CD14-positive monocyte (primary cell): ENCODE measurements around the gene CYB5A. TPM values are rescaled to one million over a fixed set of nuclear protein-coding genes. Genes with fewer than 3 reads are reported as not detected.

Experiments
- DNase-seq, 3 donors: peaks; one replicate each; pipeline ENCODE4 v3.0.0-alpha.2; 2011 to 2022
- H2AFZ ChIP-seq: 2 replicates; pipeline ENCODE4 v1.6.0; 2012; ENCODE audit warnings: mild to moderate bottlenecking, low read depth, low read length, inconsistent platforms; ENCODE audit not compliant: insufficient read depth, poor library complexity, severe bottlenecking
- H3K27ac ChIP-seq, 2 donors: 1 replicate in 1 of 2; 2 replicates in 1 of 2; pipeline ENCODE4 v1.5.1; 2012 to 2013; ENCODE audit warnings: low read length in 2 of 2, control low read depth in 1 of 2, inconsistent platforms in 1 of 2, low read depth in 1 of 2, mild to moderate bottlenecking in 1 of 2
- H3K27me3 ChIP-seq, 2 donors: one replicate each; pipeline versions ENCODE4 v1.6.0 to v1.6.1; 2011 to 2013; ENCODE audit warnings: low read length in 2 of 2; ENCODE audit not compliant: control insufficient read depth in 2 of 2, insufficient read depth in 2 of 2
- H3K36me3 ChIP-seq, 2 donors: replicated peaks in 1 of 2; 1 replicate in 1 of 2; 2 replicates in 1 of 2; pipeline versions ENCODE4 v1.5.1 to v1.6.1; 2012 to 2013; ENCODE audit warnings: low read length in 2 of 2, control low read depth in 1 of 2, inconsistent platforms in 1 of 2, mild to moderate bottlenecking in 1 of 2; ENCODE audit not compliant: insufficient read depth in 2 of 2, control insufficient read depth in 1 of 2
- H3K4me1 ChIP-seq, 2 donors: 1 replicate in 1 of 2; 2 replicates in 1 of 2; pipeline versions ENCODE4 v1.5.1 to v1.6.1; 2012 to 2013; ENCODE audit warnings: low read length in 2 of 2, control low read depth in 1 of 2, inconsistent platforms in 1 of 2, mild to moderate bottlenecking in 1 of 2, moderate library complexity in 1 of 2; ENCODE audit not compliant: insufficient read depth in 2 of 2, control insufficient read depth in 1 of 2
- H3K4me2 ChIP-seq: replicated peaks from 2 replicates; pipeline ENCODE3; 2012; ENCODE audit warnings: low read length, moderate library complexity, mild to moderate bottlenecking; ENCODE audit not compliant: poor library complexity, severe bottlenecking; ENCODE audit errors: extremely low read depth
- H3K4me3 ChIP-seq, 3 experiments: fragments of 200-600 bp in 1 of 3; sonication (generic) in 1 of 3; replicated peaks in 1 of 3; 1 replicate in 2 of 3; 2 replicates in 1 of 3; pipeline ENCODE4 v1.5.1; 2011 to 2013; ENCODE audit warnings: low read length in 3 of 3, mild to moderate bottlenecking in 3 of 3, control low read depth in 2 of 3, low read depth in 2 of 3, inconsistent platforms in 1 of 3, moderate library complexity in 1 of 3
- H3K79me2 ChIP-seq: 2 replicates; pipeline ENCODE4 v1.6.0; 2012; ENCODE audit warnings: mild to moderate bottlenecking, control low read depth, inconsistent platforms, low read length, moderate library complexity; ENCODE audit not compliant: insufficient read depth
- H3K9ac ChIP-seq: 2 replicates; pipeline ENCODE4 v1.6.0; 2017; ENCODE audit warnings: low read length, mild to moderate bottlenecking; ENCODE audit not compliant: insufficient read depth, poor library complexity, severe bottlenecking
- H3K9me3 ChIP-seq, 2 donors: replicated peaks in 1 of 2; 1 replicate in 1 of 2; 2 replicates in 1 of 2; pipeline versions ENCODE4 v1.5.1 to v1.6.1; 2012 to 2013; ENCODE audit warnings: low read length in 2 of 2, control low read depth in 1 of 2; ENCODE audit not compliant: control insufficient read depth in 1 of 2, insufficient read depth in 1 of 2
- H4K20me1 ChIP-seq: 2 replicates; pipeline ENCODE4 v1.6.0; 2012; ENCODE audit warnings: mild to moderate bottlenecking, low read length, control low read depth, moderate library complexity; ENCODE audit not compliant: insufficient read depth
- H3K27ac Mint-ChIP-seq, 7 donors: one replicate each; pipeline ENCODE4 v1.8.0; 2020; ENCODE audit warnings: mild to moderate bottlenecking in 7 of 7, mixed read lengths in 7 of 7, moderate library complexity in 6 of 7, inconsistent platforms in 2 of 7
- H3K27me3 Mint-ChIP-seq, 3 donors: one replicate each; pipeline ENCODE4 v1.8.0; 2021 to 2022; ENCODE audit warnings: low read depth in 3 of 3, mild to moderate bottlenecking in 3 of 3, mixed read lengths in 3 of 3, moderate library complexity in 3 of 3, inconsistent platforms in 1 of 3
- H3K36me3 Mint-ChIP-seq, 2 donors: one replicate each; pipeline ENCODE4 v1.8.0; 2020; ENCODE audit warnings: mixed read lengths in 2 of 2, inconsistent platforms in 1 of 2, mild to moderate bottlenecking in 1 of 2
- H3K4me1 Mint-ChIP-seq: one replicate; pipeline ENCODE4 v1.8.0; 2020; ENCODE audit warnings: mild to moderate bottlenecking, mixed read lengths
- H3K4me3 Mint-ChIP-seq, 2 donors: one replicate each; pipeline ENCODE4 v1.8.0; 2020; ENCODE audit warnings: mild to moderate bottlenecking in 2 of 2, mixed read lengths in 2 of 2, moderate library complexity in 1 of 2
- H3K9me3 Mint-ChIP-seq, 7 donors: one replicate each; pipeline ENCODE4 v1.8.0; 2020 to 2022; ENCODE audit warnings: mixed read lengths in 7 of 7, mild to moderate bottlenecking in 6 of 7, moderate library complexity in 6 of 7, inconsistent platforms in 2 of 7
- WGBS: methylation state at CpG from one replicate; pipeline ENCODE4 v1.1.5; 2013; ENCODE audit warnings: missing lambda C conversion rate; ENCODE audit not compliant: insufficient coverage; 5-methylcytosine and 5-hydroxymethylcytosine counted together
- intact Hi-C, 2 donors: fragments of 100-400 bp; cut with micrococcal nuclease; formaldehyde crosslinking; loops; one replicate each; pipeline versions ENCODE4 v1.15.0 to v1.15.1; 2023
- polyA plus RNA-seq, 3 donors: library from polyadenylated mRNA; depleted of rRNA in 1 of 3; unstranded in 2 of 3; stranded (reverse) in 1 of 3; fragments of 300-500 nt in 2 of 3; fragments of >200 nt in 1 of 3; fragmentation: Illumina TruSeq in 2 of 3; gene quantifications; 1 replicate in 2 of 3; 2 replicates in 1 of 3; pipeline ENCODE4 v1.2.3, GENCODE V29; 2012 to 2021
- TF ChIP-seq, protein P1 (sequence below): fragments of 200-600 bp; IDR thresholded peaks from one replicate; pipeline ENCODE4 v1.8.0; 2022; ENCODE audit warnings: antibody characterized with exemption, mild to moderate bottlenecking

The CYB5A gene
- polyA plus RNA-seq, 3 donors: 19.0 to 27.6 (median 22.4) TPM

DNA sequence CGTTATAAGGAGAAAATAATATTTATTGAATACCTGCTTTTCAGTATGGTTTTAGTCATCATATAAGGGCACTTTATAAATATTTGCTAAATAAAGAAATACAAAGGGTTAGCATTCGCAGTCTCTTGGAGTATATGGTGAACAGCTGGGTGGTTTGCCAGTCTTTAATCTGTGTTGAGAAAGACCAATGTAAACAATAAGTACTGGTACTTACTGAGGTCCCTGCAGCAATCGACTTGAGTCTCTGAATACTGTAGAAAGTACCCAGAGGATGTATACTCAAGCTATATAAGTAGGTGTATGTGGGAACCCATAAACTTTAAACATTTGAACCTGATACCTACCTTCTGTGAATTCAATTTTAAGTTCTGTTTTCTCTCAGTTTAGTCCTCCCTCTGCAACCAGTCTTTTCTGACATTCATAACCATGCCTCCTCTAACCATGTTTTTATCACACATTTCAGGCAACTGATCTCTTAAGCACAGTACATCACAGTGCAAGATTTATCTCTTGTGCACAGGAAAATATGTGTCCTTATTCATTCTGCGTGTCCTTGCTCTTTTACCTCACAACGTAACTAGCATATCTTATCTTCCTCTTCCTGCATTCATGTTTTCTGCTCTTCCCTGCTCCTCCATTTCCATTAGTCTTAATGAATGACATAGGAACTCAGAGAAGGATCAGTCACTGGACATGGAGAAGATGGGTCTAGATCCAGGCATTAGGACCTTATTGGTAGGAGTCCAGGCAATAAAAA is 45.6 kb upstream of the CYB5A start:
- Histone ChIP-seq H3K27ac (no peak overlapping the region), H4K20me1 (no peaks in the 10 kb centered on the region), H3K9ac (no peak overlapping the region), H3K4me2 (no peak overlapping the region), H3K79me2 (no peaks in the 10 kb centered on the region), H3K27me3 (peaks cover 2 to 4% of the 10 kb centered on the region in 2 donors), H3K4me3 (no peak overlapping the region), H3K4me1 (peaks cover 10 to 13% of the 10 kb centered on the region in 2 donors), H3K9me3 (peaks cover 6 to 7% of the 10 kb centered on the region in 2 donors), H2AFZ (peak overlapping the region; percentile 22), H3K36me3 (no peaks in the 10 kb centered on the region)
- peaks cover 0 to 2% (median 2%) of the 10 kb centered on the region in 3 donors for H3K27me3 Mint-ChIP-seq
- no peaks in the 10 kb centered on the region for H3K36me3 Mint-ChIP-seq
- H3K9me3 Mint-ChIP-seq: peaks cover 0 to 8% (median 6%) of the 10 kb centered on the region in 7 donors
- TF ChIP-seq, protein P1, sequence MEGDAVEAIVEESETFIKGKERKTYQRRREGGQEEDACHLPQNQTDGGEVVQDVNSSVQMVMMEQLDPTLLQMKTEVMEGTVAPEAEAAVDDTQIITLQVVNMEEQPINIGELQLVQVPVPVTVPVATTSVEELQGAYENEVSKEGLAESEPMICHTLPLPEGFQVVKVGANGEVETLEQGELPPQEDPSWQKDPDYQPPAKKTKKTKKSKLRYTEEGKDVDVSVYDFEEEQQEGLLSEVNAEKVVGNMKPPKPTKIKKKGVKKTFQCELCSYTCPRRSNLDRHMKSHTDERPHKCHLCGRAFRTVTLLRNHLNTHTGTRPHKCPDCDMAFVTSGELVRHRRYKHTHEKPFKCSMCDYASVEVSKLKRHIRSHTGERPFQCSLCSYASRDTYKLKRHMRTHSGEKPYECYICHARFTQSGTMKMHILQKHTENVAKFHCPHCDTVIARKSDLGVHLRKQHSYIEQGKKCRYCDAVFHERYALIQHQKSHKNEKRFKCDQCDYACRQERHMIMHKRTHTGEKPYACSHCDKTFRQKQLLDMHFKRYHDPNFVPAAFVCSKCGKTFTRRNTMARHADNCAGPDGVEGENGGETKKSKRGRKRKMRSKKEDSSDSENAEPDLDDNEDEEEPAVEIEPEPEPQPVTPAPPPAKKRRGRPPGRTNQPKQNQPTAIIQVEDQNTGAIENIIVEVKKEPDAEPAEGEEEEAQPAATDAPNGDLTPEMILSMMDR: no peak
- intact Hi-C loops: no loop called here
- H3K4me3 Mint-ChIP-seq: no peak overlapping the region
- H3K27ac Mint-ChIP-seq: no peak overlapping the region
- no CpG with 5 or more reads among the region's 5 CpGs for whole genome bisulfite sequencing
- peaks cover 11% of the 10 kb centered on the region for H3K4me1 Mint-ChIP-seq
- DNase-seq: no peak

DNA sequence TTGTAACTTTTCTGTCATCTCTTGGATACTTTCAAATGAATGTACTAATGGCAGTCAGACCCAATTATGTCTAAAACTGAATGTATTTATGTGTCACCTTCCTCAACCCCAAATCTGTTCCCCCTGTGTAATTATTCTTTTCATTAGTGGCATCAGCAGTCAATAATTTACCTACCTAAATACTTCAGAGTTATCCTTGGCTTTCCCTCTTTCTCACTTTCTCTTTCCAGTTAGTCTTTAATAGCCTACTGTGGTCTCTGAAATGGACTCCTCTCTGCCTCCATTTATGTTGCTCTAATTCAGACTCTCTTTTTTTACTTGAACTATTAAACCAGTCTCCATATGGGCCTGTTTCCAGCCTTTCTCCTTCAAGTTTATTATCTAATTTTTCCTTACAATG is 44.9 kb upstream of the CYB5A start:
- H2AFZ ChIP-seq: no peak overlapping the region
- Mint-ChIP-seq H3K27me3 (peaks cover 0 to 2% (median 2%) of the 10 kb centered on the region in 3 donors), H3K9me3 (peaks cover 0 to 8% (median 6%) of the 10 kb centered on the region in 7 donors), H3K4me3 (no peak overlapping the region), H3K4me1 (peaks cover 11% of the 10 kb centered on the region), H3K36me3 (no peaks in the 10 kb centered on the region), H3K27ac (no peak overlapping the region)
- peaks cover 2 to 4% of the 10 kb centered on the region in 2 donors for H3K27me3 ChIP-seq
- H3K4me2 ChIP-seq: no peak overlapping the region
- no peak overlapping the region for H3K4me3 ChIP-seq
- H3K27ac ChIP-seq: no peak overlapping the region
- H4K20me1 ChIP-seq: no peaks in the 10 kb centered on the region
- H3K4me1 ChIP-seq: peaks cover 10 to 13% of the 10 kb centered on the region in 2 donors
- DNase-seq: no peak
- no peaks in the 10 kb centered on the region for H3K79me2 ChIP-seq
- intact Hi-C loops: no loop called here
- no peaks in the 10 kb centered on the region for H3K36me3 ChIP-seq
- TF ChIP-seq, protein P1: no peak
- H3K9me3 ChIP-seq: peaks cover 6 to 7% of the 10 kb centered on the region in 2 donors
- H3K9ac ChIP-seq: no peak overlapping the region
